Central memory CD8-positive, alpha-beta T cell (primary cell): ENCODE measurements around the gene SYF2.
"Not testable (repeated sequence)": the region's sequence is repeated elsewhere in the genome, so short reads cannot be mapped to it uniquely, and the experiment has no call there.

Source experiments
- ATAC-seq: fragments of 150-1000 bp; cut with Tn5 transposase; replicated peaks from 2 replicates; pipeline ENCODE4 v1.10.0; 2022; ENCODE audit warnings: mild to moderate bottlenecking, moderate FRiP score, moderate number of reproducible peaks; ENCODE audit not compliant: poor library complexity, severe bottlenecking; ENCODE audit errors: extremely low read depth
- DNase-seq, 2 donors: peaks; one replicate each; pipeline ENCODE4 v3.0.0; 2021; ENCODE audit warnings: low spot score in 2 of 2
- H3K27ac Mint-ChIP-seq: one replicate; pipeline ENCODE4 v1.8.0; 2022; ENCODE audit warnings: low read depth, mild to moderate bottlenecking, moderate library complexity, mixed read lengths
- H3K27me3 Mint-ChIP-seq: one replicate; pipeline ENCODE4 v1.8.0; 2022; ENCODE audit warnings: mixed read lengths
- H3K36me3 Mint-ChIP-seq: one replicate; pipeline ENCODE4 v1.8.0; 2022; ENCODE audit warnings: mild to moderate bottlenecking, moderate library complexity, mixed read lengths; ENCODE audit not compliant: insufficient read depth
- H3K4me1 Mint-ChIP-seq: one replicate; pipeline ENCODE4 v1.8.0; 2022; ENCODE audit warnings: mixed read lengths
- H3K4me3 Mint-ChIP-seq: one replicate; pipeline ENCODE4 v1.8.0; 2022; ENCODE audit warnings: mild to moderate bottlenecking, moderate library complexity, mixed read lengths
- H3K9me3 Mint-ChIP-seq: one replicate; pipeline ENCODE4 v1.8.0; 2022; ENCODE audit warnings: mixed read lengths

The SYF2 gene

GRCh38 chr1:25197235-25197975 is 34.9 kb downstream of the SYF2 start:
- Mint-ChIP-seq H3K36me3 (no peaks in the 10 kb centered on the region), H3K9me3 (no peaks in the 10 kb centered on the region), H3K27ac (no peak overlapping the region), H3K4me1 (peaks cover 16% of the 10 kb centered on the region), H3K27me3 (no peaks in the 10 kb centered on the region), H3K4me3 (no peak overlapping the region)
- ATAC-seq = no peak
- DNase-seq = no peak

- Mint-ChIP-seq H3K27me3 (no peaks in the 10 kb centered on the region), H3K4me1 (peaks cover 16% of the 10 kb centered on the region), H3K27ac (no peak overlapping the region), H3K4me3 (no peak overlapping the region), H3K36me3 (no peaks in the 10 kb centered on the region), H3K9me3 (no peaks in the 10 kb centered on the region)
- ATAC-seq (no peak), DNase-seq (no peak)
These were observed 35.5 kb downstream of the SYF2 start for GRCh38 chr1:25196830-25197229.

GRCh38 chr1:25195835-25196234 is 36.5 kb downstream of the SYF2 start:
- Mint-ChIP-seq H3K9me3 (no peaks in the 10 kb centered on the region), H3K36me3 (no peaks in the 10 kb centered on the region), H3K27me3 (no peaks in the 10 kb centered on the region), H3K27ac (no peak overlapping the region), H3K4me3 (no peak overlapping the region), H3K4me1 (peaks cover 16% of the 10 kb centered on the region)
- no peak for DNase-seq
- no peak for ATAC-seq

GRCh38 chr1:25194572-25195020 is 37.7 kb downstream of the SYF2 start:
- Mint-ChIP-seq H3K27me3 (no peaks in the 10 kb centered on the region), H3K4me1 (peaks cover 16% of the 10 kb centered on the region), H3K27ac (no peak overlapping the region), H3K9me3 (no peaks in the 10 kb centered on the region), H3K4me3 (no peak overlapping the region), H3K36me3 (no peaks in the 10 kb centered on the region)
- no peak for ATAC-seq
- no peak for DNase-seq

- H3K4me3 Mint-ChIP-seq = no peak overlapping the region
These were observed 38.2 kb downstream of the SYF2 start for GRCh38 chr1:25194054-25194453.

GRCh38 chr1:25193229-25193628 is 39.1 kb downstream of the SYF2 start:
- ATAC-seq = no peak
- no peak for DNase-seq
- H3K27ac Mint-ChIP-seq = no peak overlapping the region
- H3K36me3 Mint-ChIP-seq = no peaks in the 10 kb centered on the region
- H3K27me3 Mint-ChIP-seq = no peaks in the 10 kb centered on the region
- no peaks in the 10 kb centered on the region for H3K9me3 Mint-ChIP-seq
- H3K4me3 Mint-ChIP-seq = no peak overlapping the region
- peaks cover 12% of the 10 kb centered on the region for H3K4me1 Mint-ChIP-seq

More at GRCh38 chr1:25194054-25194453, 38.2 kb downstream of the SYF2 start:
- DNase-seq = no peak
- ATAC-seq = no peak
- Mint-ChIP-seq H3K9me3 (no peaks in the 10 kb centered on the region), H3K4me1 (peaks cover 16% of the 10 kb centered on the region), H3K36me3 (no peaks in the 10 kb centered on the region), H3K27me3 (no peaks in the 10 kb centered on the region), H3K27ac (no peak overlapping the region)

- Mint-ChIP-seq H3K27ac (no peak overlapping the region), H3K4me1 (peaks cover 6% of the 10 kb centered on the region), H3K9me3 (no peaks in the 10 kb centered on the region), H3K4me3 (no peak overlapping the region), H3K27me3 (no peaks in the 10 kb centered on the region), H3K36me3 (no peaks in the 10 kb centered on the region)
- DNase-seq = no peak
- ATAC-seq = no peak
These were observed 40.1 kb downstream of the SYF2 start for GRCh38 chr1:25192154-25192553.

GRCh38 chr1:25190260-25190659 is 42.0 kb downstream of the SYF2 start:
- H3K9me3 Mint-ChIP-seq = no peaks in the 10 kb centered on the region
- H3K4me3 Mint-ChIP-seq = no peak overlapping the region
- DNase-seq = no peak
- no peaks in the 10 kb centered on the region for H3K27me3 Mint-ChIP-seq
- no peak for ATAC-seq
- no peaks in the 10 kb centered on the region for H3K36me3 Mint-ChIP-seq
- H3K27ac Mint-ChIP-seq = no peak overlapping the region
- peaks cover 6% of the 10 kb centered on the region for H3K4me1 Mint-ChIP-seq

- peaks cover 10% of the 10 kb centered on the region for H3K27me3 Mint-ChIP-seq
- not testable (repeated sequence) for H3K4me3 Mint-ChIP-seq, DNase-seq, H3K4me1 Mint-ChIP-seq, H3K36me3 Mint-ChIP-seq, H3K27ac Mint-ChIP-seq, H3K9me3 Mint-ChIP-seq, ATAC-seq
These were observed 44.4 kb downstream of the SYF2 start for GRCh38 chr1:25187904-25188303.

GRCh38 chr1:25187077-25187476 is 45.2 kb downstream of the SYF2 start:
- Mint-ChIP-seq H3K36me3 (no peaks in the 10 kb centered on the region), H3K4me1 (no peaks in the 10 kb centered on the region), H3K27me3 (peaks cover 10% of the 10 kb centered on the region), H3K4me3 (no peak overlapping the region), H3K9me3 (no peaks in the 10 kb centered on the region), H3K27ac (no peak overlapping the region)
- no peak for ATAC-seq
- DNase-seq = no peak

GRCh38 chr1:25186161-25187007 is 45.9 kb downstream of the SYF2 start:
- H3K4me3 Mint-ChIP-seq = no peak overlapping the region
- no peaks in the 10 kb centered on the region for H3K9me3 Mint-ChIP-seq
- no peak overlapping the region for H3K27ac Mint-ChIP-seq
- H3K4me1 Mint-ChIP-seq = no peaks in the 10 kb centered on the region
- DNase-seq (no peak), ATAC-seq (no peak)
- peaks cover 10% of the 10 kb centered on the region for H3K27me3 Mint-ChIP-seq
- no peaks in the 10 kb centered on the region for H3K36me3 Mint-ChIP-seq

- ATAC-seq = no peak
- no peak for DNase-seq
- no peaks in the 10 kb centered on the region for H3K9me3 Mint-ChIP-seq
- H3K4me3 Mint-ChIP-seq = no peak overlapping the region
- no peaks in the 10 kb centered on the region for H3K36me3 Mint-ChIP-seq
- H3K4me1 Mint-ChIP-seq = no peaks in the 10 kb centered on the region
- no peak overlapping the region for H3K27ac Mint-ChIP-seq
- H3K27me3 Mint-ChIP-seq = peaks cover 10% of the 10 kb centered on the region
These were observed 46.7 kb downstream of the SYF2 start for GRCh38 chr1:25185409-25186160.
